HepG2 (cell line): ENCODE data around the gene FARSB.

Experiments
- CEBPB ChIP-seq: IDR thresholded peaks from 2 replicates; pipeline ENCODE4 v1.6.1; 2011; ENCODE audit warnings: low read depth, low read length, improper control_type of control experiment, borderline replicate concordance
- ELF1 ChIP-seq: sonication (generic); formaldehyde crosslinking; IDR thresholded peaks from 2 replicates; pipeline ENCODE4 v1.4.0; 2020; ENCODE audit warnings: missing genetic modification reagents
- MYC ChIP-seq: sonication (generic); formaldehyde crosslinking; IDR thresholded peaks from 2 replicates; pipeline ENCODE4 v1.9.0; 2021; ENCODE audit warnings: missing genetic modification reagents, borderline replicate concordance
- SAFB2 ChIP-seq: sonication (generic); formaldehyde crosslinking; IDR thresholded peaks from 2 replicates; pipeline ENCODE4 v1.5.1; 2020; ENCODE audit warnings: missing genetic modification reagents, low read depth, mild to moderate bottlenecking, borderline replicate concordance
- SNAPC4 ChIP-seq: sonication (generic); formaldehyde crosslinking; IDR thresholded peaks from 2 replicates; pipeline ENCODE4 v1.4.0; 2020; ENCODE audit warnings: mild to moderate bottlenecking, missing genetic modification reagents
- ZEB1 ChIP-seq: IDR thresholded peaks from 2 replicates; pipeline ENCODE4 v1.6.1; 2012; ENCODE audit warnings: mild to moderate bottlenecking, low read depth, inconsistent platforms; ENCODE audit not compliant: insufficient replicate concordance
- ZFX ChIP-seq: sonication (generic); formaldehyde crosslinking; IDR thresholded peaks from 2 replicates; pipeline ENCODE4 v1.4.0; 2020; ENCODE audit warnings: mild to moderate bottlenecking, low read depth, missing genetic modification reagents, moderate library complexity
- ZNF12 ChIP-seq: sonication (generic); formaldehyde crosslinking; IDR thresholded peaks from 2 replicates; pipeline ENCODE4 v1.5.0; 2020; ENCODE audit warnings: missing genetic modification reagents
- ZNF138 ChIP-seq: sonication (generic); formaldehyde crosslinking; IDR thresholded peaks from 2 replicates; pipeline ENCODE4 v1.5.0; 2020; ENCODE audit warnings: mild to moderate bottlenecking, low read depth, missing genetic modification reagents
- ZNF3 ChIP-seq: IDR thresholded peaks from 2 replicates; pipeline ENCODE4 v1.7.0; 2017; ENCODE audit warnings: inconsistent platforms
- ZNF546 ChIP-seq: sonication (generic); formaldehyde crosslinking; conservative IDR thresholded peaks from 2 replicates; pipeline ENCODE4 v1.8.1; 2023; ENCODE audit warnings: mild to moderate bottlenecking, missing genetic modification reagents
- ZNF816 ChIP-seq: sonication (generic); formaldehyde crosslinking; IDR thresholded peaks from 2 replicates; pipeline ENCODE4 v1.8.0; 2022; ENCODE audit warnings: missing genetic modification reagents, mild to moderate bottlenecking, borderline replicate concordance
- TF ChIP-seq, protein P1 (sequence below): sonication (generic); formaldehyde crosslinking; IDR thresholded peaks from 2 replicates; pipeline ENCODE4 v1.5.0; 2020; ENCODE audit warnings: mild to moderate bottlenecking, missing genetic modification reagents, moderate library complexity
- TF ChIP-seq, protein P2 (sequence below): sonication (generic); formaldehyde crosslinking; IDR thresholded peaks from 2 replicates; pipeline ENCODE4 v1.4.0; 2020; ENCODE audit warnings: missing genetic modification reagents

DNA sequence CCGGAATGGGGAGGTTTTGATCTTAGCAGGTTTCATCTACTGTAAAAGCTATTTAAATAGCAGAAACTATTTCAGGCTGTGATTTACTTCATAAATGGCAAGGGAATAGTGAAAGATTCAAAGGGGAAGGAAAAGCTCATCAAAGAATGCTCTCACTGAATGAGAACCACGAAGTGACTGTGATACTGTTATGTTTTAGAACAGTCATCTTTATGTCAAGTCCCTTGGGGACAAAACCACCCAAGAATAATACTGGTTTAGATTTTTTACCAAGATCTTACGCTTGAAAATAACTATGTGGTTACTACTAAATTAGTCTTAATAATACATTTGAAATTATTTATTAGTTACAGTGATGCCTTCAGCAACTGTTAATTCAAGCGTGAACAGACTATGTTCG, 28.1 kb downstream of the FARSB start:
- no peak for TF ChIP-seq ZNF3 (CRISPR knock-in tag)
- TF ChIP-seq, protein P1, sequence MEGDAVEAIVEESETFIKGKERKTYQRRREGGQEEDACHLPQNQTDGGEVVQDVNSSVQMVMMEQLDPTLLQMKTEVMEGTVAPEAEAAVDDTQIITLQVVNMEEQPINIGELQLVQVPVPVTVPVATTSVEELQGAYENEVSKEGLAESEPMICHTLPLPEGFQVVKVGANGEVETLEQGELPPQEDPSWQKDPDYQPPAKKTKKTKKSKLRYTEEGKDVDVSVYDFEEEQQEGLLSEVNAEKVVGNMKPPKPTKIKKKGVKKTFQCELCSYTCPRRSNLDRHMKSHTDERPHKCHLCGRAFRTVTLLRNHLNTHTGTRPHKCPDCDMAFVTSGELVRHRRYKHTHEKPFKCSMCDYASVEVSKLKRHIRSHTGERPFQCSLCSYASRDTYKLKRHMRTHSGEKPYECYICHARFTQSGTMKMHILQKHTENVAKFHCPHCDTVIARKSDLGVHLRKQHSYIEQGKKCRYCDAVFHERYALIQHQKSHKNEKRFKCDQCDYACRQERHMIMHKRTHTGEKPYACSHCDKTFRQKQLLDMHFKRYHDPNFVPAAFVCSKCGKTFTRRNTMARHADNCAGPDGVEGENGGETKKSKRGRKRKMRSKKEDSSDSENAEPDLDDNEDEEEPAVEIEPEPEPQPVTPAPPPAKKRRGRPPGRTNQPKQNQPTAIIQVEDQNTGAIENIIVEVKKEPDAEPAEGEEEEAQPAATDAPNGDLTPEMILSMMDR (CRISPR knock-in tag), result no peak
- no peak for TF ChIP-seq ZNF138 (CRISPR knock-in tag)
- TF ChIP-seq ELF1 (CRISPR knock-in tag), result no peak
- TF ChIP-seq ZNF546 (CRISPR knock-in tag), result no peak
- TF ChIP-seq ZNF816 (CRISPR knock-in tag), result no peak
- TF ChIP-seq CEBPB, result no peak
- TF ChIP-seq SNAPC4 (CRISPR knock-in tag), result no peak
- no peak for TF ChIP-seq MYC (CRISPR knock-in tag)
- no peak for TF ChIP-seq SAFB2 (CRISPR knock-in tag)
- TF ChIP-seq ZNF12, result no peak
- no peak for TF ChIP-seq ZFX (CRISPR knock-in tag)
- no peak for TF ChIP-seq ZEB1
- TF ChIP-seq, protein P2, sequence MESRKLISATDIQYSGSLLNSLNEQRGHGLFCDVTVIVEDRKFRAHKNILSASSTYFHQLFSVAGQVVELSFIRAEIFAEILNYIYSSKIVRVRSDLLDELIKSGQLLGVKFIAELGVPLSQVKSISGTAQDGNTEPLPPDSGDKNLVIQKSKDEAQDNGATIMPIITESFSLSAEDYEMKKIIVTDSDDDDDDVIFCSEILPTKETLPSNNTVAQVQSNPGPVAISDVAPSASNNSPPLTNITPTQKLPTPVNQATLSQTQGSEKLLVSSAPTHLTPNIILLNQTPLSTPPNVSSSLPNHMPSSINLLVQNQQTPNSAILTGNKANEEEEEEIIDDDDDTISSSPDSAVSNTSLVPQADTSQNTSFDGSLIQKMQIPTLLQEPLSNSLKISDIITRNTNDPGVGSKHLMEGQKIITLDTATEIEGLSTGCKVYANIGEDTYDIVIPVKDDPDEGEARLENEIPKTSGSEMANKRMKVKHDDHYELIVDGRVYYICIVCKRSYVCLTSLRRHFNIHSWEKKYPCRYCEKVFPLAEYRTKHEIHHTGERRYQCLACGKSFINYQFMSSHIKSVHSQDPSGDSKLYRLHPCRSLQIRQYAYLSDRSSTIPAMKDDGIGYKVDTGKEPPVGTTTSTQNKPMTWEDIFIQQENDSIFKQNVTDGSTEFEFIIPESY (CRISPR knock-in tag), result no peak
